Omental fat pad (tissue), 4 donors: Measurements from ENCODE around the gene RBMXL3. TPM values are rescaled to one million over a fixed set of nuclear protein-coding genes. Genes with fewer than 3 reads are reported as not detected.
"Not testable (repeated sequence)": the region's sequence is repeated elsewhere in the genome, so short reads cannot be mapped to it uniquely, and the experiment has no call there.

Source experiments
- ATAC-seq: fragments of 150-250 bp; one replicate; pipeline ENCODE4 v1.9.1; 2016; ENCODE audit warnings: mild to moderate bottlenecking, moderate library complexity; ENCODE audit not compliant: low FRiP score
- DNase-seq: peaks from one replicate; pipeline ENCODE4 v3.0.0-alpha.2; 2019; ENCODE audit warnings: low spot score
- CTCF ChIP-seq, 3 donors: fragments of 450-650 bp; IDR thresholded peaks; one replicate each; pipeline ENCODE4 v1.5.1; 2016 to 2017; ENCODE audit warnings: antibody characterized with exemption in 3 of 3, mild to moderate bottlenecking in 3 of 3, moderate library complexity in 2 of 3
- total RNA-seq, 4 donors: library from RNA; depleted of rRNA; stranded (reverse); fragments of >200 nt; gene quantifications; one replicate each; pipeline ENCODE4 v1.1.0, GENCODE V29; 2016

The RBMXL3 gene
- total RNA-seq, 4 donors from 2014 or later = not detected

GRCh38 chrX:115214151-115214550 is 24.9 kb downstream of the RBMXL3 start:
- DNase-seq (no peak), ATAC-seq (no peak)
- no peak for TF ChIP-seq CTCF (IDR thresholded peaks at IDR 0.05)

GRCh38 chrX:115214605-115215004 is 25.4 kb downstream of the RBMXL3 start:
- DNase-seq (no peak), ATAC-seq (no peak)
- no peak for TF ChIP-seq CTCF (IDR thresholded peaks at IDR 0.05)

GRCh38 chrX:115217346-115217745 is 28.1 kb downstream of the RBMXL3 start:
- not testable (repeated sequence) for DNase-seq, ATAC-seq

GRCh38 chrX:115226929-115227328 is 37.7 kb downstream of the RBMXL3 start:
- no peak for TF ChIP-seq CTCF (IDR thresholded peaks at IDR 0.05)
- ATAC-seq (no peak), DNase-seq (no peak)

GRCh38 chrX:115229337-115230003 is 40.3 kb downstream of the RBMXL3 start:
- TF ChIP-seq CTCF (IDR thresholded peaks at IDR 0.05) = no peak
- no peak for ATAC-seq
- DNase-seq = no peak

- TF ChIP-seq CTCF (IDR thresholded peaks at IDR 0.05) = no peak
- ATAC-seq (no peak), DNase-seq (no peak)
These were observed 43.8 kb downstream of the RBMXL3 start for GRCh38 chrX:115232933-115233496.

- peak; percentile 69 for ATAC-seq
- no peak for TF ChIP-seq CTCF (IDR thresholded peaks at IDR 0.05)
- DNase-seq = no peak
These were observed 44.6 kb downstream of the RBMXL3 start, which contains the start of gene LRCH2 for GRCh38 chrX:115233497-115234455. Gene LRCH2, minus strand, starts transcription at chrX:115234096. Its CDS starts 55 bp downstream, at chrX:115234041.
